Right ventricle myocardium inferior (tissue), 1 donor: ENCODE data around the gene RLIM. TPM values are rescaled to one million over a fixed set of nuclear protein-coding genes. Genes with fewer than 3 reads are reported as not detected.
"Not testable (repeated sequence)": the region's sequence is repeated elsewhere in the genome, so short reads cannot be mapped to it uniquely, and the experiment has no call there.

ENCODE experiments used
- ATAC-seq: fragments of 200-7000 bp; cut with Tn5 transposase; one replicate; pipeline ENCODE4 v1.9.1; 2020; ENCODE audit warnings: mild to moderate bottlenecking, moderate library complexity
- DNase-seq: peaks from one replicate; pipeline ENCODE4 v3.0.0; 2021; ENCODE audit errors: missing footprints
- intact Hi-C: fragments of 100-400 bp; cut with DNase I; formaldehyde crosslinking; loops from one replicate; pipeline ENCODE4 v1.11.0; 2022
- long read RNA-seq: library from polyadenylated mRNA; unstranded; transcript quantifications from one replicate; pipeline ENCODE4 v2.0.0, GENCODE V29; 2021
- total RNA-seq: library from RNA; stranded (reverse); fragmentation: NEBNext Ultra II Directional; extraction: Animal tissue kit (Norgen Biotek cat#: 25700); gene quantifications from one replicate; pipeline ENCODE4 v1.2.1, GENCODE V29; 2021
- donor health status: DM: no; HTN: yes; CAD: no; lungs with severe emphysema.

Gene RLIM, protein sequence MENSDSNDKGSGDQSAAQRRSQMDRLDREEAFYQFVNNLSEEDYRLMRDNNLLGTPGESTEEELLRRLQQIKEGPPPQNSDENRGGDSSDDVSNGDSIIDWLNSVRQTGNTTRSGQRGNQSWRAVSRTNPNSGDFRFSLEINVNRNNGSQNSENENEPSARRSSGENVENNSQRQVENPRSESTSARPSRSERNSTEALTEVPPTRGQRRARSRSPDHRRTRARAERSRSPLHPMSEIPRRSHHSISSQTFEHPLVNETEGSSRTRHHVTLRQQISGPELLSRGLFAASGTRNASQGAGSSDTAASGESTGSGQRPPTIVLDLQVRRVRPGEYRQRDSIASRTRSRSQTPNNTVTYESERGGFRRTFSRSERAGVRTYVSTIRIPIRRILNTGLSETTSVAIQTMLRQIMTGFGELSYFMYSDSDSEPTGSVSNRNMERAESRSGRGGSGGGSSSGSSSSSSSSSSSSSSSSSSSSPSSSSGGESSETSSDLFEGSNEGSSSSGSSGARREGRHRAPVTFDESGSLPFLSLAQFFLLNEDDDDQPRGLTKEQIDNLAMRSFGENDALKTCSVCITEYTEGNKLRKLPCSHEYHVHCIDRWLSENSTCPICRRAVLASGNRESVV
- 20.1 TPM for total RNA-seq
- long read RNA-seq, full-length matches to known transcripts, result 4 of 5 reads
- long read RNA-seq, partial matches to known transcripts, result 0 of 5 reads
- long read RNA-seq, other reads (novel, unspliced or antisense), result 1 of 5 reads

DNA sequence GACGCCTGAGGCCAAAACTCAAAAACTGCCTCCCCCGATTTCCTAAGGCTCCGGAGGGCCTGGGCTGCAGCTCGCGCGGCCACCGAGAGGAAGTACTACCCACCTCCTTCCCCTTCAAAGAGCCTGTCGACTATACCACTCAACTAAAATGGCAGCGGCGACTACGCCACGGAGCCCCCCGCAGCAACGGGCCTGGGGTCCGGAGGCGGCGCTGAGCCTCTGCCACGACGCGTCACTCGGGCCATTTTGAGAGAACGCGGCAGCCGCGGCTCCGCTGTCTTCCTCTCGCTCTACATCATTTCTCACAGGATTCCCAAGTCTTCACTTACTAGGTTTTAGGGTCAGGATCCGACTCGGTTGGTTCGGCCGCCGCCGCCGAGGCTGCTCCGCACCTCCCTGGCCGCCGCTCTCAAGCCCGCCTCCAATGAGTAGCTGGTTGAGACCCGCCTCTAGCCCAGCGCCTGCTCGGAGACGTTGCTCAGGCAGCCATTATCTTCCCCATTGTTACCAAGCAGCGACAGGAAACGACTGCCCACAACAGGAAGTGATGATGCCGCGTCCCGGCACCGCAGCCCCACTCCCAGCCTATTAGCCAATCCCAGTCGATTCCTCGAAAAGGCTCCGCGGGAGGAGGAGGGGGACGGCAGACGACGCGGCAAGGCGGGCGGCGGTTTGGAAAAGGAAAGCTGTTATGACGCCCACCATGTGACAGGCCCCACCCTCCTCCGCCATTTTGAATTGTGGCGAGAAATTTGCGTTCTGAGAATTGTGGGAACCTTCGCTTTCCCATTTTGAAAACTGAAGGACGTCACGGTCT, at the start of gene RLIM:
Gene RLIM, minus strand, starts transcription at position 532 of the 817 bp plus-strand sequence. CDS start 18,647 bp downstream, outside the sequence.
- peak; percentile 95 for DNase-seq
- intact Hi-C loops, result loop anchor here (5.0 to 10.0 kb wide), 2 partner anchors 80 to 983 kb away; no protein-coding TSS in a partner anchor
- ATAC-seq, result peak; percentile 100

DNA sequence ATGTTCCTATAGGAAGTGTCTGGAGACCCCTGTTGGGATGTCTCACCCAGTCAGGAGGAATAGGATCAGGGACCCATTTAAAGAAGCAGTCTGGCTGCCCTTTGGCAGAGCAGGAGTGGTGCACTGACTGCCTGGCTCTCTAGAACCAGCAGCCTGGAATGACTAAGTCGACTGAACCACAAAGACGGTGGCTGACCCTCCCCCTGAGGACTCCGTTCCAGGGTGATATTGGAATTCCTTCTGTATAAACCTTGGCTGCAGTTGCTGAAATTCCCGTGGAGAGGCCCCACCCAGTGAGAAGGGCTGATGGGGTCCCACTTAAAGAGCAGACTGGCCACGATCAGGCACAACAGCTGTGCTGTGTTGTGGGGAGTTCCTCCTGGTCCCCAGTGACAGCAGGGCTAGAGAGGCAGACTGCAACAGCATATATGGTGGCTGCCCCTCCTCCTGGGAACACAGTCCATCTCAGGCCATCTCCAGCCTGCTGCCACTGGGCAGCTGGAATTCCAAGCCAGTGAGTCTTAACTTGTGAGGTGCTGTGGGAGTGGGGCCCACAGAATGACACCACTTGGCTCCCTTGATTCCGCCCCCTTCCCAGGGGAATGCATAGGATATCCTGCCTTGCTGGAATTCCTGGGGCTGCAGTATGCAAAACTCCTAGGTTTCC, 41.8 kb upstream of the RLIM start:
- no peak for ATAC-seq
- no peak for DNase-seq
- intact Hi-C loops, result no loop called here

DNA sequence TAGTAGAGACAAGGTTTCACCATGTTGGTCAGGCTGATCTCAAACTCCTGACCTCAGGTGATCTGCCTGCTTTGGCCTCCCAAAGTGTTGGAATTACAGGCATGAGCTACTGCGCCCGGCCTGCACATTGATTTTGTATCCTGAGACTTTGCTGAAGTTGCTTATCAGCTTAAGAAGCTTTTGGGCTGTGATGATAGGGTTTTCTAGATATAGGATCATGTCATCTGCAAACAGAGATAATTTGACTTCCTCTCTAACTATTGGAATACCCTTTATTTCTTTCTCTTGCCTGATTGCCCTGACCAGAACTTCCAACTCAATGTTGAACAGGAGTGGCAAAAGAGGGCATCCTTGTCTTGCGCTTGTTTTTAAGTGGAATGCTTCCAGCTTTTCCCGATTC, 40.5 kb upstream of the RLIM start:
- DNase-seq, ATAC-seq, intact Hi-C loops: not testable (repeated sequence)

DNA sequence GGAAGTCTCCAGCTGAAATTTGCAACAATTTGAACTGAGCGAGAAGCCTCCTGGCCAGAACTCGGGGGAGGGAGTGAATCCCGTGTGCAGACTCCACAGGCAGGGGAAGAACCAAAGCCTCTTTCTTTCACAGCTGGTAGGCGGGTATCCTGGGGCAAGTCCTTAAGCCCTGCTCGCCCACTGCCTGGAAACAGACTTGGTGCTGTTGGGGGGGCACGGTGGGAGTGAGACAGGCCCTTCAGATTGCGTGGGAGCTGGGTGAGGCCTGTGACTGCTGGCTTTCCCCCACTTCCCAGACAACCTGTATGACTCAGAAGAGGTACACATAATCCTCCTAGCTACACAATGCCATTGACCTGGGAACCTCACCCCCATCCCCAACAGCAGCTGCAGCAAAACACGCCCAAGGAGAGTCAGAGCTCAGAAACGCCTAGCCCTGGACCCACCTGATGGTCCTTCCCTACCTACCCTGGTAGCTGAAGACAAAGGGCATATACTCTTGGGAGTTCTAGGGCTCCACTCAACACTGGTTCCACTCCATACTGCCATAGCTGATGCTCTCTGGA, 22.4 kb upstream of the RLIM start:
- DNase-seq (no peak), ATAC-seq (no peak)
- intact Hi-C loops, result no loop called here

DNA sequence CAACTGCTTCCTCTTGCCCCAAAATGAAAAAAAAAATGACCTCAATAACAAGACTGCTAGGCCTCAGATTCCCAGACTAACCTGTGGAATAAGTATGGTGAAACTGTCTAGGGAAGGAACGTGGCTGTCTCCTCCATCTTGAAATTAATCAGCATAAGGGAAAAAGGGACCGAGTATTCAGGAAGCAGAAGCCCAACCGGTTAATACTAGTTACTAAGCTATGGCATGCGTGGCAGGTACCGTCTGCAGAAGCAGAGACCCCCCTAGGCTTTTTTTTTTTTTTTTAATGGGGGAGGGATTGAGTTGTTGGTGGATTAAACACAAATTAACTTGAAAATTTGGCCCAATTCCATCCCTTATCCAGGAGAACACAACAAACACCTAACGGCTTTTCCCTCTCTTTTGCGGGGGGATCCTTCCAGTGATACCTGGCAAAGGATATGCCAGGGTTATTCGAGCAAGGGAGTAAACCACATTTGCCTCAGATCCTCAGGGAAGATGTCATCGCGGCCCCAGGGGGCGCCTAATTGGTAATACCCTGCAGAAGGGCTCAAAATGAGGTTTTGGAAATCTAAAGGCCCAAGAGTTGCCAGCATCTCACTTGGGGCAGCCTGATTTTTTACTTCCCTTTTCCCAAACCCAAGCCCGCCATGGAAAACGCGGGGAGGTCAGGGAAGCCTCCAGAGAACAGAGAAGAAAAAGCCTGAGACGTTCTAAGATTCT, 893 bp downstream of the RLIM start:
- no peak for ATAC-seq
- no peak for DNase-seq
- intact Hi-C loops, result loop anchor here (5.0 to 10.0 kb wide), 2 partner anchors 79 to 984 kb away; no protein-coding TSS in a partner anchor

DNA sequence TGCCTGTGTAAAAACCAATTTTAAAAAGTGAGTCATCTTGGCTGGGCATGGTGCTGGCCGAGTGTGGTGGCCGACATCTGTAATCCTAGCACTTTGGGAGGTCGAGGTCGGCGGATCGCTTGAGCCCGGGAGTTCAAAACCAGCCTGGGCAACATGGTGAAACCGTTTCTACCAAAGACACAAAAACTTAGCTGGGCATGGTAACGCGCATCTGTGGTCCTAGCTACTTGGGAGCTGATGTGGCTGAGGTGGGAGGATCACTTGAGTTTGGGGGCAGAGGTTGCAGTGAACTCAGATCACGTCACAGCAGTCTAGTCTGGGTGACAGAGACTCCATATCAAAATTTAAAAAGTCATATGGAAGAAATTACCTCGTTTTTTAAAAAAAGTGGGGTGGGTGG, 7.6 kb downstream of the RLIM start:
- intact Hi-C loops, result no loop called here
- no peak for ATAC-seq
- no peak for DNase-seq

DNA sequence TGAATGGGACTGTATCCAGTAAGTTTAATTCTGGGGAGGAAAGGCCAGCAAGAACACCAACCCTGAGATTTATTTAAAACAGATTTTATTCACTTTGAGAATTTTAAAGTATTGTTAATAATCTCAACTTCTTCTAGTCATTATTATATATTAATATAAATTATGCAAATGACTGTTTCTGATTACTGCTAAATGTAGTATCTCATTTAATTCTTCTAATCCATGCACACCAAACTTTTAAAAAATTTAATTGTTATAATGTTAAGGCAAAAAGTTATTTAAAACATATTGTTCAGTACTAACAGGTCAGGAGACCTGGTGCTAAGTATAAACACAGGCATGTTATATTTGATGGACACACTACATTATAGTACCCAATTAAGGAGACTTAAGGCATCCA, 8.1 kb downstream of the RLIM start:
- intact Hi-C loops, result no loop called here
- ATAC-seq (no peak), DNase-seq (no peak)

DNA sequence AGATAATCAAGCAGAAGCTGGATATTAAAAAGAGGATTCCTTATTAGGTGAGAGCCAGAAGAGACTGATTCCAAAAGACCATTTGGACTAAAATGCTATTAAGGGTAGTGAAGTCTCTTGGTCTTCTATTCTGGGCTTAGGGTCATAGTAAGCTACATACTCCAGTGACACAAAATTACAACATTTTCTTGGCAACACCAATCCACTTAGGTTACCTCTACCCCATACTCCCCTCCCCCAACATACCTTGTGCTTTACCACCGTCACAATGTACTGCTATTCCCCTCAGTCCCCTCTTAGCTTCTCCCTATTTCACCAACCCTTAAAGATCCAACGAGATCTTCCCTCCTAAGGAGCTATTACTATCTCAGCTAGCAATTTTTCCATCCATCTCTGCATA, 11.4 kb downstream of the RLIM start:
- intact Hi-C loops, result no loop called here
- DNase-seq, result no peak
- ATAC-seq, result no peak

DNA sequence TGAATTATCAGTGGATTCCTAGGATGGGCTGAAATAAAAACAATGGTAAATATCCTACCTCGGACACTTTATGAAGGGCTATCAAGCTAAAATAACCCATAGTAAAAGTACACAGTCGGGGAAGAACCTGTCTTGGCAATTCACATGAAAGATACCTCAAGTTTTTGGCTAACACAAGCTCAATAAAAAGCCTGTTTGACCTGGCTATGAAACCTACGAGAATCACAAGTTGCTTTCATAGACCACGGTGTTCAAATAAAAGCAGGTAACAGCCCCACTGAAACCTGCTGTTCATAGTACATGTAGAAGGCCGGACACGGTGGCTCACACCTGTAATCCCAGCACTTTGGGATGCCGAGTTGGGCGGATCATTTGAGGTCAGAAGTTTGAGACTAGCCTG, 12.3 kb downstream of the RLIM start:
- intact Hi-C loops, result no loop called here
- no peak for DNase-seq
- ATAC-seq, result no peak

DNA sequence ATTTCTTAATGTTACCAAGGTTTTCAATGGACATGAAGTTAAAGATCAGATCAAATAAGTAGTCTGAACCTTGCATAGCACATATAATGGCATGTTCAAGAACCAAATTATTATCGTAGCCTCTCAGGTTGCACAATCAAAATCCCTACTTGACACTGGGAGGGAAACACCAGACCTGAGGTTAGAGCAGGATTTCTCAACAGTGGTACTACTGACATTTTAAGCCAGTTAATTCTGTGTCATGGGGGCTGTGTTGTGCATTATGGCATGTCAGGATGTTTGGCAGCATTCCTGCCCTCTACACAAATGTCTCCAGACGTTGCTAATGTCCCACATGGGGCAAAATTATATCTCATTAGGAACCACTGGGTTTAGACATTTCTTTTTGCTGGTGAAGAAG, 20.8 kb downstream of the RLIM start:
- no peak for DNase-seq
- intact Hi-C loops, result no loop called here
- no peak for ATAC-seq

DNA sequence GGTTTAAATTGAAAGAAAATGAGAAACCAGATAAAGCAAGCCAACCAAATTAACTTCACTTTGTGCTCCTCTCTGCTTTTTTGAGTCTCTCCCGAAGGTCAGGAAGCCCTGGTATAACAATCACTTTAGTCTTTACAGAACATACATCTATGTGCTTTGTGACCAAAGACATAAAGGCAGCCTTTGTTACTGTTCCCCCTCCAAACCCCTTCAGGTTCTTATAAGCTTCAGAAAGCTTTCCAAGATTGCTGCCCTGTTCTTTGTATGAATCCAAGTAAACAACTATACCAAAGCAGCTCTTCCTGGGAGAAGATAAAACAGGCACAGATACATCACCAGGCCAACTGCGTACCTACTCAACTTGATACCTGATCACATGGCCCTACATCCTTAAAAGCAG, 28.7 kb downstream of the RLIM start:
- ATAC-seq (no peak), DNase-seq (no peak)
- intact Hi-C loops, result no loop called here

DNA sequence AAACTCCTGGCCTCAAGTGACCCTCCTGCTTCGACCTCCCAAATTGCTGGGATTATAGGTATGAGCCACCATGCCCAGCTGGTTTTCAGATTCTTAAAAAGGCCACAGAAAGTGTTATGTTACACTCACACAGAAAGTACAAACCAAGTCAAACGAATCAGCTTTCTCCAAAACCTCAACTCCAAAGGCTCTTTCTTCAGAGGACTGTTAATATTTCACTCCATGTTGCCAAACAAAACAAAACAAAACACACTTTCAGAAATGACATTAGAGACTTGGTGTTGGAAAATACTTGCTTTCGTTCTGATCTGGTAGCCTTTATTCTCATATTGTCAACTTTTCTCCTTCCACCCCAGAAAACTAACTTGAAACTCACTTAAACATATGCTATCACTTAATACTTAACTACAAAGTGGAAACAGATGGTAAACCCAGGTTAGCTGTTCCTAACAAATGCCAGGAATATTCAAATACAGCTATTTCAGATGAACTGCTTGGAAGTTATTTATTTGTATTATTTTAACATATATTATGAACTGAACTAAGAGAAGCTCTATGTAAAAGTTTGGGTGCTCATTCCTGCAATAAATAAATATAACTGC, 34.7 kb downstream of the RLIM start:
- no peak for DNase-seq
- ATAC-seq, result no peak
- intact Hi-C loops, result no loop called here

DNA sequence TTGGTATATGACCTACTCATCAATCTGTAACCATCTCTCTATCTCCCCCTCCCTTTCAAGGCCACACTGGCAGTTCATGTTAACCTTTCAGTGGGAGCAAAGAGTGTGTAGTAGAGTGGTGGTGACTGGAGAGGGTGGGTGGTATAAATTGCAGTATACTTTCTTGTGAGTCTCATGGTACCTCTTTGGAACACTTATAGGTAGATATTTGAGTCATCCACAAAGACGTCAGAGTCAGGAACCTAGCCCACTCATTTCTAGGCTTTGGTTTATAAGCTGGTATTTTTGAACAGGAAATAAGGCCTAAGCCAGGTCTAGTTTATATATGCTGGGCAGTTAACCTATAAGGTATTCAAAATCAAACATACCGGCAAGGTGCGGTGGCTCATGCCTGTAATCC, 36.3 kb downstream of the RLIM start:
- ATAC-seq (no peak), DNase-seq (no peak)
- intact Hi-C loops, result no loop called here

DNA sequence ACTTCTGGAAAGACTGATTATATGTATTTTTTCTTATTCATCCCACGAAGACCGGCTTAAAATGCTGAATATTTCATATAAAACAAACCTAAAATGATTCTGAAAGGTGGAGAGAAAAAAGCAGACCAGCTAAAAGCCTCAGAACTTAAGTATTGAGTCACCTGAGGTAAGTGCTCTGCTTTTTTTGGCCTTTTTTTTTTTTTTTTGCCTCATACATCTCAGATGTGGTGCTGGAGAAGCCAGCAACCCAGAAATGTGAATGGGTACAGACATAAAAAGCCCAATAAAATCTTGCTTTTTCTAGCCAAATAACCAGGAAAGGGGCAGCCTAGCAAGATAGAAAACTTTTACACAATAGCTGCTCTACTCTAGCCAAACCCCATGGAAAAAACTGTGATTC, 57.0 kb downstream of the RLIM start:
- no peak for DNase-seq
- intact Hi-C loops, result no loop called here
- ATAC-seq, result no peak

DNA sequence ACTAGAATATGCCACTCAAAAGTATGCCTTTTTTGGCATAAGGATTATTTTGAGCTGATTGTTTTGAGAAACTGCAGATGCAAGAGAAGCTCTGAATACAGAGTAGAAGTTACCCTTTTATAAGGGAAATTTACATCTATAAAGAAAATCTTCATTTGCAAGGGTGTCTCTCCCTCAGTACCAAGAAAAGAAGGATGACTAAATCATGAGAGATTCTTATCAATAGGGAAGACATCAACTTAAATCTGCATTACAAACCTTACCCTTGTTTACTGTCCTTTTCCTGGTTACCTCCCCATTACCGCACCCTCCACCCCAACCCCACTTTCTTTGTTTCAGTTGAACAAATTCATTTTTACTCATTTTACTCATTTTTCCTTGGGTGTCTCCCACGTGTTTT, 62.5 kb downstream of the RLIM start:
- intact Hi-C loops, result loop anchor here (2.0 kb wide), 1 partner anchor 169 kb away; no protein-coding TSS in a partner anchor
- DNase-seq (no peak), ATAC-seq (no peak)

DNA sequence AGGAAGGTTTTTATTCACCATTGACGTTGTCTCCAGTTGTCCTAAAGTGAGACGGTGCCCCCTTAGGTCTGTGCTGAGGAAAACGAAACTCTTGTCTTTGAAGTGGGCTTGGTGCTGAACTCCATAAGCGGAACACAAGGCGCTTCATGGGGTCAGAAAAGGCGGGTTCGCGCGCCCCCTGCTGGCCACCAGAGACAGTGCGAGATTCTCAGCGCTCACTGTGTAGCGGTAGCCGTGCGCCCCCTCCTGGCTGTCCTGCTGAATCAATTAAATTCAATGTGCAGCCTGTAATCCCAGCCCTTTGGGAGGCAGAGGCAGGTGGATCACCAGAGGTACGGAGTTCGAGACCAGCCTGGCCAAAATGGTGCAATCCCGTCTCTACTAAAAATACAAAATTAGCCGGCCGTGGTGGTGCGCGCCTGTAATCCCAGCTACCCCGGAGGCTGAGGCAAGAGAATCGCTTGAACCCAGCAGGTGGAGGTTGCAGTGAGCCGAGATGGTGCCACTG, 64.1 kb downstream of the RLIM start:
- ATAC-seq (peak; percentile 87), DNase-seq (peak; percentile 90)
- intact Hi-C loops, result loop anchor here (2.0 kb wide), 1 partner anchor 168 kb away; no protein-coding TSS in a partner anchor

DNA sequence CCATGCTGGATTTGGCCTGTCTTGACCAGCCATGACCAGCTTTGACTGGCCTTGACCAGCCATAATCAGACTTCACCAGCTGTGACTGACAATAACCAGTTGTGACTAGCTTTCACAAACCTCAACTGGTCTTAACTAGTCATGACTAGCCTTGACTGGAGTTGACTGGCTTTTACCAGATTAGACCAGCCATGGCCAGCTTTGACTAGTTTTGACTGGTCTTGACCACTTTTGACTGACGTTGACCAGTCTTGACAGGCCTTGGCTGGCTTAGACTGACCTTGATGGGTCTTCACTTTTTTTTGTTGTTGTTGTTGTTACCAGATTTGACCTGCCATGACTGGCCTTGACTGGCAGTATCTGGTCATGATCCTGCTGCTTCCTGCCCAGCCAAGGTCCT, 67.4 kb downstream of the RLIM start:
- intact Hi-C loops, result loop anchor here (10.0 kb wide), 1 partner anchor 692 kb away; the partner anchor contains the start of gene XIST
- no peak for ATAC-seq

More for the DNA sequence above, 67.4 kb downstream of the RLIM start:
- no peak for DNase-seq
